ENCODE measurements around the gene MRPL55. TPM values are rescaled to one million over a fixed set of nuclear protein-coding genes. Genes with fewer than 3 reads are reported as not detected.

The MRPL55 gene
- total and polyA plus RNA-seq, 12 donors = 38.0 to 174 (median 48.2) TPM

GRCh38 chr1:228105996-228106799, 2.9 kb downstream of the MRPL55 start:
- Histone ChIP-seq H3K36me3 (peaks cover 0 to 32% (median 10%) of the 10 kb centered on the region in 9 donors), H3K4me1 (peaks cover 19 to 59% (median 47%) of the 10 kb centered on the region in 9 donors), H3K27ac (no peak overlapping the region), H3K9me3 (no peaks in the 10 kb centered on the region), H3K4me3 (no peak overlapping the region), H3K27me3 (no peaks in the 10 kb centered on the region)
- ATAC-seq = no peak
- TF ChIP-seq CTCF (IDR thresholded peaks at IDR 0.05) = no peak
- intact Hi-C loops (cut with DNase I) = no loop called here
- DNase-seq = peak in 1 of 2 donors; percentile 10
- WGBS, 2 donors = 83% methylated on average over 8 of the region's 8 CpGs

DNA sequence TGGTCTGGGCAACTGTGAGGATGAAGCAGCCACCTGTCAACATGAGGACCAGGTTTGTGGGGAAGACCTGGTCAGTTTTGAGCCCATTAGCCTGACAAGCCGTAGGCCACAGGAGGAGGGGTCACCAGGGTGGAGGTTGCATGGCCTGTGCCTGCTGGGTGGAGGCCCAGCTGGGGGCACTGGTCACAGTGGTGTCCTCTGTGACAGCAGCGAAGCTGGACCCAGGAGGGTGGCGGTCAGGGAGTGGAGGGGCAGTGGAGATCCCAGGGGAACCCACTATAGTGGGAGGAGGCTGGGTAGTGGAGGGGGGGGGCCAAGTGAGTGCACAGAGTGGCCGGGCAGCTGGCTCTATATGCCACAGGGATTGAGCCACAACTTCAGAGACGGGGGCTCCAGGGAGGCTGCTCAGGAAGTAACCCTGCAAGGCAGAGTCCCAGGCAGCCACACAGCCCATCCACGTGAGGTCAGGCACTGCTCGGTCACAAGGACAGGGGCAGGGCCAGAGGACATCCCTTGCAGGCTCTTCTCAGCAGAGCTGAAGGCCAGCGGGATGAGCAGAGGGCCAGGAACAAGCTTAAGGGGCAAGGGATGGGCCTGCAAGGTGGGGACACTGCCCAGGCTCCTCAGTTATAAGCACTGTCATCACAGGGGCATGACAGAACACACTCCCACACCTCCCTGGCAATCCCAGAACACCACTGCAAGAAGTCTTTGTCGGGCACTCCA, 3.7 kb downstream of the MRPL55 start:
- Histone ChIP-seq H3K4me3 (no peak overlapping the region), H3K36me3 (peaks cover 0 to 40% (median 17%) of the 10 kb centered on the region in 9 donors), H3K9me3 (no peaks in the 10 kb centered on the region), H3K4me1 (peaks cover 19 to 61% (median 51%) of the 10 kb centered on the region in 9 donors), H3K27ac (no peak overlapping the region), H3K27me3 (no peaks in the 10 kb centered on the region)
- WGBS, 2 donors = 75 to 79% methylated on average over 9 of the region's 9 CpGs
- DNase-seq = peak in 1 of 2 donors; percentile 13
- ATAC-seq = no peak
- no peak for TF ChIP-seq CTCF (IDR thresholded peaks at IDR 0.05)
- intact Hi-C loops (cut with DNase I) = no loop called here

DNA sequence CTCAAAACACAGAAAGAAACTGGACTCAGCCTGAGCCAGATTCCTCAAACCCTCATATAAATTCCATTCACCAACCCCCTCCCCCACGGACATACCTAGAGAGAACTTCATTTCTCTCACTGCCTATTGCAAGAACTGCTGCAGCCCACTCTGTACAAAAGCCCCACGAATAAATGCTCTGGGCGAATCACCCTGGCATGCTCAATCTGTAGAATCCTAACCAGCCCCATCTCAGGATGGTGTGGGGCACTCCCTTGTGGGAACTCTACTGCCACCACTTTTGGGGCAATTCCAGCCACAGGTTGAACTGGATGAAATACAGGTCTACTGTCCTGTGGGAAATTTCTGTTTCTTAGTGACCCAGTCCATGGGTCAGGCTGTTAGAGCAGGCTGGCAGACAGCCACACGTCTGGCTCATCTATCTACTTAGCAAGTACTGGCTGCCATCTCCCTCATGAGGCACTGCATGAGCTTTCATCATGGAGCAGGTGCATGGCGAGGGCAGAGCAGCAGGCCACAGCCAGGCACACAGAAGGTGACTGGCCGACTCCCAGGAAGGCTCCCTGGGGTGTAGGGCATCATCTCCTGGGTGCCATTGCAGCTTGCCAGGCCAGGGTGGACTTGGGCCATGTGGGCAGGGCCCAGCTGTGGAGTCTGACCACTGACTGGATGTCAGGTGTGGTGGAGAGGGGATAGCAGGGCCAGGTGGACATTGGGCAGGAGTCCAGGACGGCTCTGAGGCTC, 4.4 kb downstream of the MRPL55 start:
- peak in 1 of 2 donors; percentile 18 for DNase-seq
- Histone ChIP-seq H3K27ac (peak overlapping the region in 2 of 10 donors; percentile 16 to 93), H3K27me3 (no peaks in the 10 kb centered on the region), H3K4me1 (peaks cover 19 to 54% (median 44%) of the 10 kb centered on the region in 9 donors), H3K9me3 (no peaks in the 10 kb centered on the region), H3K4me3 (no peak overlapping the region), H3K36me3 (peaks cover 0 to 47% (median 24%) of the 10 kb centered on the region in 9 donors)
- whole genome bisulfite sequencing, 2 donors = 54 to 63% methylated on average over 7 of the region's 7 CpGs
- intact Hi-C loops (cut with DNase I) = no loop called here
- no peak for TF ChIP-seq CTCF (IDR thresholded peaks at IDR 0.05)
- no peak for ATAC-seq

Measured in heart right ventricle (tissue), 16 donors.